H9 (cell line): ENCODE measurements around the gene DENND1A. TPM values are rescaled to one million over a fixed set of nuclear protein-coding genes. Genes with fewer than 3 reads are reported as not detected.

Experiments used
- DNase-seq: peaks from one replicate; pipeline ENCODE4 v3.0.0-alpha.2; 2017
- H2AFZ ChIP-seq: one replicate; pipeline ENCODE4 v1.6.1; 2013; ENCODE audit warnings: mild to moderate bottlenecking, low read length, control low read depth, moderate library complexity
- H2AK5ac ChIP-seq: 2 replicates; pipeline ENCODE4 v1.6.1; 2013; ENCODE audit warnings: low read length, control low read depth, mixed read lengths; ENCODE audit not compliant: insufficient read length
- H2BK120ac ChIP-seq: one replicate; pipeline ENCODE4 v1.6.1; 2013; ENCODE audit warnings: low read depth, mild to moderate bottlenecking, low read length, control low read depth, inconsistent platforms; ENCODE audit not compliant: poor library complexity, severe bottlenecking
- H2BK12ac ChIP-seq: 2 replicates; pipeline ENCODE4 v1.6.1; 2013; ENCODE audit warnings: low read length, control low read depth, mixed read lengths, low read depth; ENCODE audit not compliant: insufficient read length
- H2BK15ac ChIP-seq: 2 replicates; pipeline ENCODE4 v1.6.1; 2013; ENCODE audit warnings: low read depth, low read length, control low read depth
- H2BK20ac ChIP-seq: one replicate; pipeline ENCODE4 v1.6.1; 2013; ENCODE audit warnings: low read depth, mild to moderate bottlenecking, low read length, control low read depth, inconsistent platforms; ENCODE audit not compliant: poor library complexity, severe bottlenecking
- H2BK5ac ChIP-seq: 2 replicates; pipeline ENCODE4 v1.6.1; 2013; ENCODE audit warnings: low read length, control low read depth, mixed read lengths; ENCODE audit not compliant: insufficient read length
- H3K14ac ChIP-seq: 2 replicates; pipeline ENCODE4 v1.6.1; 2013; ENCODE audit warnings: low read length, control low read depth; ENCODE audit not compliant: insufficient read depth
- H3K18ac ChIP-seq: 2 replicates; pipeline ENCODE4 v1.6.1; 2013; ENCODE audit warnings: low read depth, mild to moderate bottlenecking, mixed read lengths, low read length, control low read depth; ENCODE audit not compliant: insufficient read length
- H3K23ac ChIP-seq: 2 replicates; pipeline ENCODE4 v1.6.1; 2013; ENCODE audit warnings: low read length, control low read depth, mixed read lengths, low read depth; ENCODE audit not compliant: insufficient read length
- H3K23me2 ChIP-seq: 2 replicates; pipeline ENCODE4 v1.6.1; 2013; ENCODE audit warnings: low read depth, mild to moderate bottlenecking, mixed read lengths, low read length, control low read depth; ENCODE audit not compliant: insufficient read length, poor library complexity, severe bottlenecking
- H3K27ac ChIP-seq: 2 replicates; pipeline ENCODE4 v1.5.1; 2013; ENCODE audit warnings: low read length, control low read depth, mixed read lengths, low read depth; ENCODE audit not compliant: insufficient read length
- H3K27me3 ChIP-seq: 2 replicates; pipeline ENCODE4 v1.6.1; 2013; ENCODE audit warnings: low read length, control low read depth, inconsistent platforms; ENCODE audit not compliant: insufficient read depth
- H3K4ac ChIP-seq: 2 replicates; pipeline ENCODE4 v1.6.1; 2013; ENCODE audit warnings: low read depth, mild to moderate bottlenecking, control low read depth, inconsistent platforms, low read length, moderate library complexity
- H3K4me1 ChIP-seq: 2 replicates; pipeline ENCODE4 v1.6.1; 2013; ENCODE audit warnings: low read length, control low read depth, inconsistent platforms; ENCODE audit not compliant: insufficient read depth
- H3K4me2 ChIP-seq: 2 replicates; pipeline ENCODE4 v1.6.1; 2013; ENCODE audit warnings: low read length, control low read depth, mixed read lengths; ENCODE audit not compliant: insufficient read length, insufficient read depth
- H3K56ac ChIP-seq: 2 replicates; pipeline ENCODE4 v1.6.1; 2013; ENCODE audit warnings: low read depth, mild to moderate bottlenecking, mixed read lengths, low read length, control low read depth; ENCODE audit not compliant: insufficient read length
- H3K79me1 ChIP-seq: 2 replicates; pipeline ENCODE4 v1.6.1; 2013; ENCODE audit warnings: low read depth, mild to moderate bottlenecking, moderate library complexity, low read length, control low read depth, inconsistent platforms; ENCODE audit not compliant: insufficient read depth, poor library complexity, severe bottlenecking
- H3K79me2 ChIP-seq: 2 replicates; pipeline ENCODE4 v1.6.1; 2013; ENCODE audit warnings: low read length, control low read depth, inconsistent platforms; ENCODE audit not compliant: insufficient read depth
- H3K9ac ChIP-seq: 2 replicates; pipeline ENCODE4 v1.6.1; 2013; ENCODE audit warnings: low read length, control low read depth, mixed read lengths; ENCODE audit not compliant: insufficient read length; ENCODE audit errors: extremely low read depth
- H3K9me3 ChIP-seq: one replicate; pipeline ENCODE4 v1.6.1; 2013; ENCODE audit warnings: low read depth, low read length, inconsistent platforms; ENCODE audit not compliant: control insufficient read depth
- H3T11ph ChIP-seq: one replicate; pipeline ENCODE4 v1.6.1; 2013; ENCODE audit warnings: mild to moderate bottlenecking, low read length, control low read depth, inconsistent platforms
- H4K20me1 ChIP-seq: one replicate; pipeline ENCODE4 v1.6.1; 2013; ENCODE audit not compliant: control insufficient read depth, insufficient read length, insufficient read depth
- H4K5ac ChIP-seq: 2 replicates; pipeline ENCODE4 v1.6.1; 2013; ENCODE audit warnings: low read depth, mild to moderate bottlenecking, mixed read lengths, low read length, control low read depth; ENCODE audit not compliant: insufficient read length
- H4K8ac ChIP-seq: replicated peaks from 2 replicates; pipeline ENCODE4 v1.6.1; 2013; ENCODE audit warnings: low read length, control low read depth, mixed read lengths, low read depth; ENCODE audit not compliant: insufficient read length
- H4K91ac ChIP-seq: 2 replicates; pipeline ENCODE4 v1.6.1; 2013; ENCODE audit warnings: low read depth, mild to moderate bottlenecking, moderate library complexity, mixed read lengths, low read length, control low read depth; ENCODE audit not compliant: insufficient read length
- H3K27ac Mint-ChIP-seq, 3 experiments: 2 replicates in 2 of 3; 3 replicates in 1 of 3; pipeline ENCODE4 v1.8.0; 2020 to 2021; ENCODE audit warnings: mixed read lengths in 3 of 3, mild to moderate bottlenecking in 1 of 3, moderate library complexity in 1 of 3
- H3K27me3 Mint-ChIP-seq: 2 replicates; pipeline ENCODE4 v1.8.0; 2021; ENCODE audit warnings: low read depth, mild to moderate bottlenecking, moderate library complexity, mixed read lengths
- H3K36me3 Mint-ChIP-seq, 3 experiments: 2 replicates in 2 of 3; 3 replicates in 1 of 3; pipeline ENCODE4 v1.8.0; 2020 to 2021; ENCODE audit warnings: low read depth in 3 of 3, mixed read lengths in 3 of 3; ENCODE audit not compliant: insufficient read depth in 1 of 3
- H3K4me1 Mint-ChIP-seq, 2 experiments: 2 replicates each; pipeline ENCODE4 v1.8.0; 2020; ENCODE audit warnings: mixed read lengths in 2 of 2
- H3K4me3 Mint-ChIP-seq, 2 experiments: 2 replicates in 1 of 2; 3 replicates in 1 of 2; pipeline ENCODE4 v1.8.0; 2020 to 2021; ENCODE audit warnings: mild to moderate bottlenecking in 2 of 2, mixed read lengths in 2 of 2, moderate library complexity in 1 of 2
- H3K9me3 Mint-ChIP-seq, 2 experiments: 2 replicates in 1 of 2; 3 replicates in 1 of 2; pipeline ENCODE4 v1.8.0; 2020; ENCODE audit warnings: mild to moderate bottlenecking in 2 of 2, mixed read lengths in 2 of 2, moderate library complexity in 1 of 2
- WGBS: extraction: QIAGEN DNeasy Blood & Tissue Kit; methylation state at CpG from one replicate; pipeline ENCODE4 v1.1.7; 2013; ENCODE audit warnings: missing lambda C conversion rate, low lambda C conversion rate, mixed read lengths; ENCODE audit not compliant: insufficient read length; ENCODE audit errors: extremely low coverage; 5-methylcytosine and 5-hydroxymethylcytosine counted together
- total RNA-seq: library from RNA; stranded (reverse); gene quantifications from 2 replicates; pipeline ENCODE4 v1.2.1, GENCODE V29; 2021
- TF ChIP-seq, protein P1 (sequence below): fragments of 200-600 bp; sonication (generic); conservative IDR thresholded peaks from 3 replicates; pipeline ENCODE4 v1.8.0; 2021; ENCODE audit warnings: antibody characterized with exemption, mild to moderate bottlenecking

Gene DENND1A
- total RNA-seq, 1 experiment from 2014 or later, result 20.4 TPM

DNA sequence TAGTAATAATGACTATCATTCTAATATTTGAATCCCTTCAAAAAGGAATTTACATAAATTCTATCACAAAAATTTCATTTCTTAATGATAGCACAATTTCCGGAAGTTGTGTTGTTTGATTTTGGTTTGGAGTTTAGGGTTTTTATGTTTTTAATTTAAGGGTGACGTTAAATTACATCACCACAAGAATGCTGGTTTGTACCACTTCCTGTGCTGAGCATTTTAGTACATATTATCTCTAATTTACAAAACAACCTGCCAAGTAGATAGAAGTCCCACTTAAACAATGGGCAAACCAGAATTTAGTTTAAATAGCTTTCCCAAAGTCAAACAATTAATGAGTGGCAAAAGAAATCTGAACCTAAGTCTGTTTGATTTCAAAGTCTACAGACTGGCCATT lies 63.4 kb downstream of the DENND1A start:
- H3K4me1 Mint-ChIP-seq, result peaks cover 56 to 70% of the 10 kb centered on the region in 2 experiments
- Histone ChIP-seq H3K23ac (no peak overlapping the region), H2BK15ac (no peak overlapping the region), H3K56ac (no peak overlapping the region), H4K91ac (no peak overlapping the region), H2BK20ac (no peak overlapping the region), H3K4ac (no peak overlapping the region), H3K9me3 (no peaks in the 10 kb centered on the region), H3K27me3 (no peaks in the 10 kb centered on the region; the same call in 1 of the 2 replicates), H3K79me1 (no peaks in the 10 kb centered on the region), H2AFZ (no peak overlapping the region), H2BK5ac (no peak overlapping the region), H2BK120ac (no peak overlapping the region), H3K4me2 (no peak overlapping the region), H2AK5ac (no peak overlapping the region), H3K9ac (no peak overlapping the region), H3K27ac (no peak overlapping the region), H2BK12ac (no peak overlapping the region), H4K20me1 (no peaks in the 10 kb centered on the region), H3K79me2 (no peaks in the 10 kb centered on the region), H3K18ac (no peak overlapping the region), H3K4me1 (peaks cover 2% of the 10 kb centered on the region; the same call in 1 of the 2 replicates), H3K23me2 (no peaks in the 10 kb centered on the region), H4K5ac (no peak overlapping the region), H3K14ac (no peak overlapping the region), H4K8ac (no peak overlapping the region), H3T11ph (no peak overlapping the region)
- TF ChIP-seq, protein P1, sequence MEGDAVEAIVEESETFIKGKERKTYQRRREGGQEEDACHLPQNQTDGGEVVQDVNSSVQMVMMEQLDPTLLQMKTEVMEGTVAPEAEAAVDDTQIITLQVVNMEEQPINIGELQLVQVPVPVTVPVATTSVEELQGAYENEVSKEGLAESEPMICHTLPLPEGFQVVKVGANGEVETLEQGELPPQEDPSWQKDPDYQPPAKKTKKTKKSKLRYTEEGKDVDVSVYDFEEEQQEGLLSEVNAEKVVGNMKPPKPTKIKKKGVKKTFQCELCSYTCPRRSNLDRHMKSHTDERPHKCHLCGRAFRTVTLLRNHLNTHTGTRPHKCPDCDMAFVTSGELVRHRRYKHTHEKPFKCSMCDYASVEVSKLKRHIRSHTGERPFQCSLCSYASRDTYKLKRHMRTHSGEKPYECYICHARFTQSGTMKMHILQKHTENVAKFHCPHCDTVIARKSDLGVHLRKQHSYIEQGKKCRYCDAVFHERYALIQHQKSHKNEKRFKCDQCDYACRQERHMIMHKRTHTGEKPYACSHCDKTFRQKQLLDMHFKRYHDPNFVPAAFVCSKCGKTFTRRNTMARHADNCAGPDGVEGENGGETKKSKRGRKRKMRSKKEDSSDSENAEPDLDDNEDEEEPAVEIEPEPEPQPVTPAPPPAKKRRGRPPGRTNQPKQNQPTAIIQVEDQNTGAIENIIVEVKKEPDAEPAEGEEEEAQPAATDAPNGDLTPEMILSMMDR, result no peak
- no peaks in the 10 kb centered on the region for H3K9me3 Mint-ChIP-seq
- no peak overlapping the region for H3K27ac Mint-ChIP-seq
- no peak for DNase-seq
- H3K4me3 Mint-ChIP-seq, result no peak overlapping the region
- H3K27me3 Mint-ChIP-seq, result peaks cover 49% of the 10 kb centered on the region
- WGBS, result no CpG with 5 or more reads among the region's 2 CpGs
- H3K36me3 Mint-ChIP-seq, result peaks cover 2 to 5% (median 4%) of the 10 kb centered on the region in 3 experiments; a peak in 3 of 7 replicates
